A549 treated with AZD2906 at 1 μM for 4 hours (cell line): ENCODE data around the gene ATP5MG. TPM values are rescaled to one million over a fixed set of nuclear protein-coding genes. Genes with fewer than 3 reads are reported as not detected.

ENCODE experiments used
- total RNA-seq: library from RNA; stranded (reverse); fragments of 200-300 nt; extraction: Qiagen RNA extraction; gene quantifications from 5 replicates; pipeline ENCODE4 v1.2.3, GENCODE V29; 2022

ATP5MG gene, protein sequence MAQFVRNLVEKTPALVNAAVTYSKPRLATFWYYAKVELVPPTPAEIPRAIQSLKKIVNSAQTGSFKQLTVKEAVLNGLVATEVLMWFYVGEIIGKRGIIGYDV
- total RNA-seq, result 146 to 195 TPM (median 184 TPM) in 5 replicates

DNA sequence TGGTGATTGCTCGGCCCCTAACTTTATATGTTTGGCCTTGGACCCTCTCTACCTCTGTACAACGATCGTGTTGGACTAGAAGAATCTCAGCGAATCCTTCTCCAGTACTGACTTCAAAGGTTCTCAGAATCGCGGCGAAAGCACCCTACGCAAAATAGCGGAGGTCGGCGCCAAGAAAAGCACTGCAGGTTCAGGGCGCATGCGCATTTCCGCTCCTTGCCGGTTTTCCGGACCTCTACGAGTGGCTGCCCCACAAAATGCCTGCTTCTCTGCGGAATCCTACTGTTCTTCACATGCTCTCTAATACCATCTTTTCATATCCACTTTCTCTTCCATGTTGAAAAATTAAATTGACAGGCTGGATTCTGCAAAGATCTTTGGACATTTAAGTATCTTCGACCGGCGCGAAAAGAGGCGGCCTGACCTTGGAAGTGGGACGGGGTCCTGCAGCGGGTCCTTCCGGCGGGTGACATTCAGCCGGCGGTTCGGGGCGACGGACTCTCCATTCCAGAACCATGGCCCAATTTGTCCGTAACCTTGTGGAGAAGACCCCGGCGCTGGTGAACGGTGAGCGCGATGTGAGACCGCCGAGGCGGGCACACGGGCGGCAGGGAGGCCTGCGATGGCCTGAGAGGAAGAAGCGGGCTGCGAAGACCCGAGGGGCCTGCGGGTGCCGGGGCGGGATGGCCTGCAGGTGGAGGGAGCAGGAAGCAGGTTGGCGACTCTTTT lies at the start of gene ATP5MG:
TSS of gene ATP5MG (plus strand) at position 456 of the 729 bp plus-strand sequence. CDS start at position 516, 60 bp downstream.

DNA sequence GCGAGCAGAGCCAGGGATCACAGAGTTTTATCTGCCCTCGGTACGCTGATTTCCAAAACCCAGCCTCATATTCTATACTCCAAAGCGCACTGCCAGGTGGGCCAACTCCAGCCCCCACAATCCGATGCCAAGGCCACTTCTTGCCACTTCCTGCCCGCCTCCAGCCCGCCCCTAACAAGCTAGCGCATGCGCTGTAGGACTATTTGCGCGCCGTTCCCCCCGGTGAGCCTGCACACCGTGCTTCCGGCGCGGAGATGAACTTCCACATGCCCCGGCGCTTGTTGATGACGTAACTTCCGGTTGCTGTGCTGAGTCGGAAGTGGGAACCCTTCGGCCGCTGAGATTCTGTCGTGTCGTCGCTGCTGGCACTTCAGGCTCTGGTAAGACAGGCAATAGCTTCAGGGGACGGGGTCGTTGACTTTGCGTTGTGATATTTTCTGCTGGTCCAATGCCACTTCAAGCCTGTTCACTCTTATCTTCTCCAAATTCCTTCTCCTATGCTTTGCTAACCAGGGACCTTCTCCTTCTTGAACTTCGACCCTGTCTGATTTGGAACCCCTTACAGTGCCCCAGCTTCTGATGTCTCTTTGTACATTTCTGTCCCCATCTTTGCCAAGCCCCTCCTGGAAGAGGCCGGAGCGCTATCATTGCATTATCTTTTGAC lies 42.0 kb upstream of the ATP5MG start, which contains the start of gene UBE4A:
TSS of gene UBE4A (plus strand) at position 306 of the 664 bp plus-strand sequence. CDS start 5,481 bp downstream, outside the sequence.

DNA sequence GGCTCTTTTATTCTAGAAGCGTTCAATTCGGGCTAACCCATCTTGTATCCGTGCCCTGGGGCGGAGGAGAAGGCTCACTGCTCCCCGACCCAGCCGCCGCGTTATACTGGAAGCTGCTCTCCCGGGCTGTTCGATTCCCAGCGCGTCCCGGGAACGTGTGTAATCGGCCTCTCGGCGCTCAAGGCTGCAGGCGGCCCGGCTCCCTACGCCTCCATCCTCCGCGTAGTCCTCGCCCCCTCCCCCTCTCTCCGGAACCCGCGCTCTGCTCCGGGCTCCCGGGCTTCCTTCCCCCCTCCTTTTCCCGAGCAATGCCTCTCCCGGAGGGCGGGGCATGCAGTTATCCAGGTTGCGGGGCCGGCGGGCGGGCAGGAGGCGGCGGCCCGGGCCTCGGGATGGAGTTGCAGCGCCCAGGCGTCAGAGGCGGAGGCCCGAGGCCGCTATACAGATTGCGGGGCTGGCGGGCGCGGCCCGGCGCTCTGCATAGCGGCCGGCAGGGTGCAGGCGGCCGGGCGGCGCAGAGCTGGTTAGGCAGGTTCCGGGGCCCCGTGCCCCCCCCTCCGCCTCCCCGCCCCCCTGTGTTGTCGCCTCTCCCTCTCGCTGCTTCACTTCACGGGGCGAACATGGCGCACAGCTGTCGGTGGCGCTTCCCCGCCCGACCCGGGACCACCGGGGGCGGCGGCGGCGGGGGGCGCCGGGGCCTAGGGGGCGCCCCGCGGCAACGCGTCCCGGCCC lies 34.7 kb downstream of the ATP5MG start, which contains the start of gene KMT2A:
TSS of gene KMT2A (plus strand) at position 600 of the 732 bp plus-strand sequence. CDS start at position 621, 21 bp downstream.

Other genes starting within 250 kb of the ATP5MG start
- gene SCN4B, start 248.8 kb upstream of the ATP5MG start, total RNA-seq, result 0.01 to 0.05 TPM (median 0.04 TPM) in 4 of 5 replicates, not detected in the other
- not detected in 5 replicates for gene SCN2B, start 225.0 kb upstream of the ATP5MG start, total RNA-seq
- not detected in 5 replicates for gene JAML, start 176.6 kb upstream of the ATP5MG start, total RNA-seq
- 0.21 to 0.34 TPM (median 0.25 TPM) in 5 replicates for gene MPZL3, start 149.2 kb upstream of the ATP5MG start, total RNA-seq
- gene MPZL2, start 137.3 kb upstream of the ATP5MG start, total RNA-seq, result 0.03 to 0.08 TPM (median 0.05 TPM) in 3 of 5 replicates, not detected in the others
- gene CD3E, start 96.9 kb upstream of the ATP5MG start, total RNA-seq, result not detected in 5 replicates
- gene CD3D, start 58.9 kb upstream of the ATP5MG start, total RNA-seq, result not detected in 5 replicates
- gene CD3G, start 57.3 kb upstream of the ATP5MG start, total RNA-seq, result not detected in 5 replicates
- 8.1 to 10.9 TPM (median 9.1 TPM) in 5 replicates for gene UBE4A, start 42.0 kb upstream of the ATP5MG start, total RNA-seq
- 10.1 to 15.4 TPM (median 11.7 TPM) in 5 replicates for gene KMT2A, start 34.9 kb downstream of the ATP5MG start, total RNA-seq
- not detected in 5 replicates for gene TTC36, start 125.9 kb downstream of the ATP5MG start, total RNA-seq
- 0.18 to 0.55 TPM (median 0.32 TPM) in 5 replicates for gene TMEM25, start 129.6 kb downstream of the ATP5MG start, total RNA-seq
- 14.8 to 18.8 TPM (median 16.3 TPM) in 5 replicates for gene IFT46, start 164.3 kb downstream of the ATP5MG start, total RNA-seq
- gene ARCN1, start 170.8 kb downstream of the ATP5MG start, total RNA-seq, result 81.8 to 101 TPM (median 84.7 TPM) in 5 replicates
- gene PHLDB1, start 206.0 kb downstream of the ATP5MG start, total RNA-seq, result 8.2 to 10.0 TPM (median 8.6 TPM) in 5 replicates